K562 (cell line): ENCODE data around the gene DUS1L. TPM values are rescaled to one million over a fixed set of nuclear protein-coding genes. Genes with fewer than 3 reads are reported as not detected.

Experiments used
- HOMEZ ChIP-seq: fragments of 250-450 bp; sonication (Bioruptor Pico); IDR thresholded peaks from 2 replicates; pipeline ENCODE4 v1.4.0; 2020; ENCODE audit warnings: mild to moderate bottlenecking, moderate library complexity
- RFX1 ChIP-seq: fragments of 450-650 bp; IDR thresholded peaks from 2 replicates; pipeline ENCODE4 v1.6.1; 2016; ENCODE audit warnings: mild to moderate bottlenecking, moderate library complexity
- TCF3 ChIP-seq: sonication (generic); formaldehyde crosslinking; IDR thresholded peaks from 2 replicates; pipeline ENCODE4 v1.4.0; 2020; ENCODE audit warnings: mild to moderate bottlenecking, missing genetic modification reagents
- UBTF ChIP-seq, 2 experiments: IDR thresholded peaks; 2 replicates each; pipeline ENCODE4 v1.6.1; 2012; ENCODE audit warnings: improper control_type of control experiment in 2 of 2, low read depth in 2 of 2, low read length in 2 of 2, borderline replicate concordance in 1 of 2
- ZBTB40 ChIP-seq, 2 experiments: fragments of 450-650 bp in 1 of 2; sonication (generic) in 1 of 2; formaldehyde crosslinking in 1 of 2; IDR thresholded peaks; 2 replicates each; pipeline versions ENCODE4 v1.7.1 to v1.9.0; 2016 to 2022; ENCODE audit warnings: inconsistent platforms in 1 of 2, mild to moderate bottlenecking in 1 of 2, missing genetic modification reagents in 1 of 2
- ZBTB49 ChIP-seq: sonication (generic); formaldehyde crosslinking; IDR thresholded peaks from 2 replicates; pipeline ENCODE4 v1.8.0; 2022; ENCODE audit warnings: missing genetic modification reagents, mild to moderate bottlenecking, borderline replicate concordance
- polyA plus RNA-seq, 8 experiments: library from polyadenylated mRNA; depleted of rRNA in 4 of 8; stranded (reverse) in 5 of 8; unstranded in 3 of 8; fragments of >200 nt; fragmentation: Nextera tagmentation in 2 of 8; fragmentation: Illumina TruSeq in 1 of 8; extraction: Ambion mirVana in 2 of 8; extraction: Trizol in 1 of 8; gene quantifications; 2 replicates each; pipeline versions ENCODE4 v1.2.1 to v1.2.3, GENCODE V29; 2011 to 2014; ENCODE audit warnings: inconsistent platforms in 1 of 8, missing spikeins in 1 of 8
- total RNA-seq, 7 experiments: library from RNA; depleted of rRNA in 6 of 7; stranded (reverse); fragments of >200 nt in 6 of 7; fragmentation: Illumina TruSeq in 2 of 7; extraction: Trizol in 2 of 7; gene quantifications; 2 replicates each; pipeline versions ENCODE4 v1.2.1 to v1.2.3, GENCODE V29; 2011 to 2021; ENCODE audit warnings: low replicate concordance in 1 of 7

The DUS1L gene
- total and polyA plus RNA-seq, 9 of the 15 experiments (the other 6 are each of a cell fraction or from before 2014, with no cell fraction given): 7.8 to 210 (median 83.9) TPM

- TF ChIP-seq ZBTB40 (IDR thresholded peaks at IDR 0.05): no peak
- no peak for TF ChIP-seq ZBTB40 (CRISPR knock-in tag; IDR thresholded peaks at IDR 0.05)
- TF ChIP-seq HOMEZ (CRISPR knock-in tag): no peak
- no peak for TF ChIP-seq RFX1
- TF ChIP-seq UBTF (IDR thresholded peaks at IDR 0.05; ENCODE audit: borderline replicate concordance in 1 of 2, low read depth in 2 of 2, low read length in 2 of 2): 0 out of 4 replicates have a peak, but pooled peaks of 1 of the 2 experiments have one; percentile 50
- 0 out of 2 replicates have a peak, but pooled peaks have one; percentile 71 for TF ChIP-seq ZBTB49 (CRISPR knock-in tag)
- no peak for TF ChIP-seq TCF3
These were observed 42.0 kb downstream of the DUS1L start (continued) for GRCh38 chr17:82023447-82024241.
